Measurements from ENCODE around the gene MYO3B.

MYO3B gene

DNA sequence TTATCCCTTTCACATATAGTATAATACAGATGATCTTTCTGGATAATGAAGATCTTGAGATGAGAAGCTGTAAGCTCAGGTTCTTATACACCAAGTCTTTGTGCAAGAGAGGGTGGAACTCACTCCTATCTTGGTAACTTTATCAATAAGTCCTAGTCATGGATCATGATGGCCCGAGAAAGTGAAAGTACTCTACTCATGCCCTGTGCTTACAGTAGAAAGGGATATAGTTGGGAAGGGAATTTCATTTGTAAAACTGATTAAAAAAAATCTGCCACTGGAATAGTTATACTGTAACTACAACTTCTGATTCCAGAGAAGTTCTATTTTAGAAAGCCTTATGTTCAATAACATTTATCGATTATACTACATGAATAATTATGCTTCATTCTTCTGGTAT lies 51.8 kb downstream of the MYO3B start:
- TF ChIP-seq POLR2A (IDR thresholded peaks at IDR 0.05; ENCODE audit: extremely low read depth, insufficient read length) (no peak), MYC (IDR thresholded peaks at IDR 0.05; ENCODE audit: low read depth, low read length) (no peak)
- TF ChIP-seq, protein P1, sequence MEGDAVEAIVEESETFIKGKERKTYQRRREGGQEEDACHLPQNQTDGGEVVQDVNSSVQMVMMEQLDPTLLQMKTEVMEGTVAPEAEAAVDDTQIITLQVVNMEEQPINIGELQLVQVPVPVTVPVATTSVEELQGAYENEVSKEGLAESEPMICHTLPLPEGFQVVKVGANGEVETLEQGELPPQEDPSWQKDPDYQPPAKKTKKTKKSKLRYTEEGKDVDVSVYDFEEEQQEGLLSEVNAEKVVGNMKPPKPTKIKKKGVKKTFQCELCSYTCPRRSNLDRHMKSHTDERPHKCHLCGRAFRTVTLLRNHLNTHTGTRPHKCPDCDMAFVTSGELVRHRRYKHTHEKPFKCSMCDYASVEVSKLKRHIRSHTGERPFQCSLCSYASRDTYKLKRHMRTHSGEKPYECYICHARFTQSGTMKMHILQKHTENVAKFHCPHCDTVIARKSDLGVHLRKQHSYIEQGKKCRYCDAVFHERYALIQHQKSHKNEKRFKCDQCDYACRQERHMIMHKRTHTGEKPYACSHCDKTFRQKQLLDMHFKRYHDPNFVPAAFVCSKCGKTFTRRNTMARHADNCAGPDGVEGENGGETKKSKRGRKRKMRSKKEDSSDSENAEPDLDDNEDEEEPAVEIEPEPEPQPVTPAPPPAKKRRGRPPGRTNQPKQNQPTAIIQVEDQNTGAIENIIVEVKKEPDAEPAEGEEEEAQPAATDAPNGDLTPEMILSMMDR (IDR thresholded peaks at IDR 0.05; ENCODE audit: low read depth, low read length): no peak
- TF ChIP-seq, protein P2, sequence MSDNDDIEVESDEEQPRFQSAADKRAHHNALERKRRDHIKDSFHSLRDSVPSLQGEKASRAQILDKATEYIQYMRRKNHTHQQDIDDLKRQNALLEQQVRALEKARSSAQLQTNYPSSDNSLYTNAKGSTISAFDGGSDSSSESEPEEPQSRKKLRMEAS (IDR thresholded peaks at IDR 0.05; ENCODE audit: low read depth, low read length): no peak
- no peak for DNase-seq (ENCODE audit: low read depth)
- no peak overlapping the region for H3K4me3 ChIP-seq (ENCODE audit: low read depth, low read length)

DNA sequence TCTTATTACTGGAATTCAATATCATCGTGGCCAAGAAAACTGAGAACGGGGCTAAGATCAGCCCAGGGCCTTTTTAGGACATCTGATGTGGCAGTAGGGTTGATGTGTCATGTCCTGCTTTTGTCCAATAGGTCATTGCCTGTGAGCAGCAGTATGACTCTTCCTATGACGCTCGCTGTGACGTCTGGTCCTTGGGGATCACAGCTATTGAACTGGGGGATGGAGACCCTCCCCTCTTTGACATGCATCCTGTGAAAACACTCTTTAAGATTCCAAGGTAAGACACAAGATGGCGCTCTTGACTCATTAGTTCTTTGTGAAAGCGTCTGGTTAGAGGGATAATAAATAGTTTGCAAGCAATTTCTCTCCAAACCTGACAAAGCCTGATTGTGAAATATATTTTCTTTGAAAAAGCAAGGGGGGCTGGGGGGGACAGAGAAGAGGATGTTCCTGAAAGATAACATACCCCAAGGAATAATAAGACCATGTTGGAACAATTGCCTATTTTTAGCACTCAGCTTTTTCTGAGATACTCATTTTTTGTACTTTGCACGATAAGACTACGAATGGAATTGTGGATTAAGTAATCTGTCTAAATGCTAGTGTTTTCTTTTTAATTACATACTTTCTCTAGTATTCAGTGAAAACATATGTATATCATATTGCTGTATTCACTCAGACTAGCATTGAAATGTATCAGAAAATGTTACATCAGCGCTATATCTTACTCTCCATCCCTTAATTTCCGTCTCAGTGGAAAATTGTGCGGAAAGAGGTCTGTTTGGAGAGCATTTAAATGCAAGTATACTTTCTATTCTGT lies 58.1 kb downstream of the MYO3B start:
- H3K4me3 ChIP-seq (ENCODE audit: low read depth, low read length): no peak overlapping the region
- TF ChIP-seq, protein P2 (IDR thresholded peaks at IDR 0.05; ENCODE audit: low read depth, low read length): no peak
- no peak for TF ChIP-seq POLR2A (IDR thresholded peaks at IDR 0.05; ENCODE audit: extremely low read depth, insufficient read length)
- TF ChIP-seq, protein P1 (IDR thresholded peaks at IDR 0.05; ENCODE audit: low read depth, low read length): peak; percentile 74
- DNase-seq (ENCODE audit: low read depth): peak; percentile 73

DNA sequence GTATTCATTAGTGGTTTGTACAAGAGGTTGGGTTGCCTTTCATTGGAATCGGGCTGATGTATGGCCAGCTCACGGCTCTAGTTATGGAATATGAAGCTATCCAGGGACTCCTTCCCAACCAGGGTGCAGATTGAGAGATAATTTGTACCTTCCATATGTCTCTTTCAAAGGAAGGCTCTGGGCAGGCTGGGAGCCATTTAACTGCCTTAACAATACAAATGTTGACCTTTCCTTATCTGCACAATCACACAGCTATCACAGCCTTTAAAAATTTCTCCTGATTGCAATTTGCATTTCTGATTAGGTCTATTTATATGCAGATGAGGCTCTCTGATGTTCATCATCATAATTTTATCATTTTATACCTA lies 58.7 kb downstream of the MYO3B start:
- TF ChIP-seq POLR2A (IDR thresholded peaks at IDR 0.05; ENCODE audit: extremely low read depth, insufficient read length) (no peak), MYC (IDR thresholded peaks at IDR 0.05; ENCODE audit: low read depth, low read length) (no peak)
- TF ChIP-seq, protein P1 (IDR thresholded peaks at IDR 0.05; ENCODE audit: low read depth, low read length): no peak
- TF ChIP-seq, protein P2 (IDR thresholded peaks at IDR 0.05; ENCODE audit: low read depth, low read length): no peak
- no peak for DNase-seq (ENCODE audit: low read depth)
- no peak overlapping the region for H3K4me3 ChIP-seq (ENCODE audit: low read depth, low read length)

DNA sequence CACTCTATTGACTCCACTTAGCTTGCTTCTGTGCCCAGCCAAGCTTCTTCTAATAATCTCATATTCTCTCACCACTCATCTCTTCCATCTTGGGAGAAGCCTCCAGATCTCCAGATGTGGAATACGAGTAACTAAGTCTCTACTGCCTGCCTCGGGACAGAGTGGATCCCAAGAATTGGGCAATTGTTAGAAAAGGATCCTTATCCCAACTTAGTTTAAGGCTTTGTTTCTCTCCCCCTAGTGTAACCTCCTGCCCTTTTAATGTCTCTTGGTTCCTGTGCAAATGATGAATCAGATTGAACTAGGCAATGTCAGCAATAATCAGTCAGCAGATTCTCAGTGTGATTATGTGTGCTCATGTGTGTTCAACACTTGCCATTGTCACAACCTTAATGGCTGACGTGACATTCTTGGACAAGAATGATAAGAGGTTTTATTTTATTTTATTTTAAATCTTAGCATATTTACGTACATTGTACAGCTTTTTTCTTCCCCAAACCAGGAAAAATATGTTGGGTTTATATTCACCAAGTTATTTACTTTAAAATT lies 59.7 kb downstream of the MYO3B start:
- no peak for DNase-seq (ENCODE audit: low read depth)
- H3K4me3 ChIP-seq (ENCODE audit: low read depth, low read length): no peak overlapping the region
- TF ChIP-seq, protein P1 (IDR thresholded peaks at IDR 0.05; ENCODE audit: low read depth, low read length): no peak
- TF ChIP-seq POLR2A (IDR thresholded peaks at IDR 0.05; ENCODE audit: extremely low read depth, insufficient read length) (no peak), MYC (IDR thresholded peaks at IDR 0.05; ENCODE audit: low read depth, low read length) (no peak)
- TF ChIP-seq, protein P2 (IDR thresholded peaks at IDR 0.05; ENCODE audit: low read depth, low read length): no peak

DNA sequence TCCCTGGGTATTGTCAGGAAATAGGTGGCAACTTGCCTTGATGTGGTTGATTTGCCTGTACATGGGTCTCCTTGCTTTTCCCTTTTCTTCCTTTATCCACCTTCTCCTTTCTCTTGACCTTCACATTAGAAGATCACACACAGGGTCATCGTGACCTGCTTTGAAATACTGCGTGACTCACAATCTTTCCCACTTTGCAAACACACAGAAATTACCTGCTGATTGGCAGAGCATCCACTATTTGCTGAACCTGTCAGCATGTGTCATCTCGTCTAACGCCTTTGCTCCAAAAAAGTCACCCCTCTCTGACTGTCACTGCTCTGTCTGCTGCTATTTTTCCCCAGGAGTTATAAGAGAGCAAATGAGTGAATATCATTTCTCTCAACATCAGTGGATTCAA lies 60.8 kb downstream of the MYO3B start:
- no peak for DNase-seq (ENCODE audit: low read depth)
- H3K4me3 ChIP-seq (ENCODE audit: low read depth, low read length): no peak overlapping the region
- TF ChIP-seq, protein P1 (IDR thresholded peaks at IDR 0.05; ENCODE audit: low read depth, low read length): no peak
- TF ChIP-seq, protein P2 (IDR thresholded peaks at IDR 0.05; ENCODE audit: low read depth, low read length): no peak
- TF ChIP-seq POLR2A (IDR thresholded peaks at IDR 0.05; ENCODE audit: extremely low read depth, insufficient read length) (no peak), MYC (IDR thresholded peaks at IDR 0.05; ENCODE audit: low read depth, low read length) (no peak)

Measured in NB4 (cell line).